Neutrophil (primary cell): ENCODE data around the gene NIPA2.

Experiments used
- H3K27ac ChIP-seq: fragments of 200-600 bp; sonication (generic); 2 replicates; pipeline ENCODE4 v1.5.1; 2016; ENCODE audit warnings: mild to moderate bottlenecking, moderate library complexity
- H3K27me3 ChIP-seq: fragments of 200-600 bp; sonication (generic); 2 replicates; pipeline ENCODE4 v1.6.0; 2016; ENCODE audit warnings: mild to moderate bottlenecking
- H3K36me3 ChIP-seq: fragments of 200-600 bp; sonication (generic); 2 replicates; pipeline ENCODE4 v1.5.1; 2017
- H3K4me1 ChIP-seq, 2 experiments: fragments of 200-600 bp in 1 of 2; sonication (generic) in 1 of 2; 1 replicate in 1 of 2; 2 replicates in 1 of 2; pipeline versions ENCODE4 v1.5.1 to v1.6.1; 2013 to 2016; ENCODE audit warnings: low read depth in 1 of 2, low read length in 1 of 2, mild to moderate bottlenecking in 1 of 2, moderate library complexity in 1 of 2; ENCODE audit not compliant: control insufficient read depth in 1 of 2, insufficient read depth in 1 of 2
- H3K4me3 ChIP-seq, 2 experiments: fragments of 200-600 bp in 1 of 2; sonication (generic) in 1 of 2; 1 replicate in 1 of 2; 2 replicates in 1 of 2; pipeline ENCODE4 v1.5.1; 2013 to 2016; ENCODE audit warnings: low read depth in 1 of 2, low read length in 1 of 2, mild to moderate bottlenecking in 1 of 2, moderate library complexity in 1 of 2
- H3K9me3 ChIP-seq: fragments of 200-600 bp; sonication (generic); 2 replicates; pipeline ENCODE4 v1.5.1; 2016
- CTCF ChIP-seq: fragments of 200-600 bp; sonication (generic); IDR thresholded peaks from 2 replicates; pipeline ENCODE4 v1.5.1; 2016; ENCODE audit warnings: antibody characterized with exemption

The NIPA2 gene

GRCh38 chr15:22819651-22820050 lies 18.8 kb upstream of the NIPA2 start:
- H3K27me3 ChIP-seq = no peaks in the 10 kb centered on the region
- no peaks in the 10 kb centered on the region for H3K9me3 ChIP-seq
- H3K36me3 ChIP-seq = no peaks in the 10 kb centered on the region
- H3K4me1 ChIP-seq = no peaks in the 10 kb centered on the region
- H3K4me3 ChIP-seq = no peak overlapping the region
- TF ChIP-seq CTCF = no peak
- no peak overlapping the region for H3K27ac ChIP-seq

GRCh38 chr15:22823495-22824128 lies 14.9 kb upstream of the NIPA2 start:
- Histone ChIP-seq H3K27ac (no peak overlapping the region), H3K27me3 (no peaks in the 10 kb centered on the region), H3K9me3 (no peaks in the 10 kb centered on the region), H3K36me3 (no peaks in the 10 kb centered on the region), H3K4me3 (no peak overlapping the region), H3K4me1 (no peaks in the 10 kb centered on the region)
- TF ChIP-seq CTCF = no peak

- Histone ChIP-seq H3K4me3 (no peak overlapping the region), H3K27me3 (no peaks in the 10 kb centered on the region), H3K9me3 (no peaks in the 10 kb centered on the region), H3K4me1 (no peaks in the 10 kb centered on the region), H3K36me3 (no peaks in the 10 kb centered on the region), H3K27ac (no peak overlapping the region)
- no peak for TF ChIP-seq CTCF
Measured at GRCh38 chr15:22827125-22827524, 11.3 kb upstream of the NIPA2 start.

- Histone ChIP-seq H3K4me3 (no peak overlapping the region), H3K4me1 (no peaks in the 10 kb centered on the region), H3K27me3 (no peaks in the 10 kb centered on the region), H3K27ac (no peak overlapping the region), H3K36me3 (no peaks in the 10 kb centered on the region), H3K9me3 (no peaks in the 10 kb centered on the region)
- TF ChIP-seq CTCF = no peak
Measured at GRCh38 chr15:22831473-22831872, 7.0 kb upstream of the NIPA2 start.

GRCh38 chr15:22839046-22839695 lies 705 bp downstream of the NIPA2 start:
- no peak for TF ChIP-seq CTCF
- Histone ChIP-seq H3K27ac (peak overlapping the region; percentile 99), H3K27me3 (no peaks in the 10 kb centered on the region), H3K4me1 (peaks cover 40 to 44% of the 10 kb centered on the region in 2 experiments), H3K4me3 (peak overlapping the region; percentile 90 to 98), H3K9me3 (no peaks in the 10 kb centered on the region), H3K36me3 (peaks cover 4% of the 10 kb centered on the region)
